ENCODE results near the gene MMP7. TPM values are rescaled to one million over a fixed set of nuclear protein-coding genes. Genes with fewer than 3 reads are reported as not detected.

MMP7 gene, protein sequence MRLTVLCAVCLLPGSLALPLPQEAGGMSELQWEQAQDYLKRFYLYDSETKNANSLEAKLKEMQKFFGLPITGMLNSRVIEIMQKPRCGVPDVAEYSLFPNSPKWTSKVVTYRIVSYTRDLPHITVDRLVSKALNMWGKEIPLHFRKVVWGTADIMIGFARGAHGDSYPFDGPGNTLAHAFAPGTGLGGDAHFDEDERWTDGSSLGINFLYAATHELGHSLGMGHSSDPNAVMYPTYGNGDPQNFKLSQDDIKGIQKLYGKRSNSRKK
- not detected for total RNA-seq
- long read RNA-seq, result 0 reads

DNA sequence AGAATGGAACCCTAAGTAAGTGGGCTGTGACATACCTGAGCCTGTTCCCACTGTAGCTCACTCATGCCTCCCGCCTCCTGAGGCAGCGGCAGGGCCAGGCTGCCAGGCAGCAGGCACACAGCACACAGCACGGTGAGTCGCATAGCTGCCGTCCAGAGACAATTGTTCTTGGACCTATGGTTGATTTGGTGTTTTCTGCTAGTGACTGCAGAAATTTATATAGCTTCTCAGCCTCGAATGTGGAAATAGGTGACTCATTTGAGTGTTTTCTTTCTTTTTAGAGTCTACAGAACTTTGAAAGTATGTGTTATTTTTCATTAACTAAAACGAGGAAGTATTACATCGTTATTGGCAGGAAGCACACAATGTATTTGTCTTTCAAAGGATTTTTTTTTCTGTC lies at the start of gene MMP7:
TSS of gene MMP7 (minus strand) at position 190 of the 400 bp plus-strand sequence. CDS start at position 143, 47 bp downstream.
- intact Hi-C loops (cut with DNase I, micrococcal nuclease), result no loop called here
- peak in 1 of 2 donors; percentile 6 for DNase-seq
- ATAC-seq, result peak; percentile 65

DNA sequence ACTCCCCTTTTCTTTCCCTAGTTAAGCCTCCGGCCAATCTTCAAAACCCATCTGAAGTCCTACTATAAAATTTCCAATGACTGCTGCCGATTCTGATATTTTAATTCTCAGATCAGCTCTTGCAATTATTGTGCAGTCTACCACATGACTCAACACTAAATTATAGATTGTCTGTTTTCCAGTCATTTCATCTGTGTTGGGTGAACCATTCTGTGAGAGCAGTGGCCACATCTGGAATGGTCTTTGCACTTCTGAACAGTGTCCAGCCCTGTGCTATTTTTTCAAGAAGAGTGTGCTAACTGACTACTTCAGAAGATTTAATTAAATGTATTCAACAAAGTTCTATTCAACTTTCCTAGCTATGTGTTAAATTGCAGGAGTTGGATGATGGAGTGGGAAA lies 47.2 kb upstream of the MMP7 start:
- intact Hi-C loops (cut with DNase I, micrococcal nuclease), result no loop called here
- ATAC-seq, result no peak
- no peak for DNase-seq

DNA sequence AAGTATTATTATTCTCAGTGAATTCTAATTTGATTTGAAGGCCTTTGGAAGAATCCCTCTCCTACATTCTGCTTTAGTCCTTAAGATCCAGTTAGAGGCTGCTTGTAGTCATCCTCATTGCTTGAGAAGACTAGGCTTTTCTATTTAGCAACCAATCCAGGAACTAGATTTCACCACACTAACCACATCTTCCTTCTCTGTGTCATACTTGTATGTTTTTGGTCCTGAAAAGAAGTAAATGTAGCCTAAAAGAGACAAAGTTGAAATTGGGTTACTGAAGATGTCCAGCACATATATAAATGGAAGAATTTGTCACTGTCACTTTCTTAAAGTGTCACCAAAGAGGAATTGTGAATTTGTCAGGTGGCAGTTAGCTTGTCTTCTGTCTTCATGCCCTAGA lies 46.6 kb upstream of the MMP7 start:
- DNase-seq (no peak), ATAC-seq (no peak)
- intact Hi-C loops (cut with DNase I, micrococcal nuclease), result no loop called here

DNA sequence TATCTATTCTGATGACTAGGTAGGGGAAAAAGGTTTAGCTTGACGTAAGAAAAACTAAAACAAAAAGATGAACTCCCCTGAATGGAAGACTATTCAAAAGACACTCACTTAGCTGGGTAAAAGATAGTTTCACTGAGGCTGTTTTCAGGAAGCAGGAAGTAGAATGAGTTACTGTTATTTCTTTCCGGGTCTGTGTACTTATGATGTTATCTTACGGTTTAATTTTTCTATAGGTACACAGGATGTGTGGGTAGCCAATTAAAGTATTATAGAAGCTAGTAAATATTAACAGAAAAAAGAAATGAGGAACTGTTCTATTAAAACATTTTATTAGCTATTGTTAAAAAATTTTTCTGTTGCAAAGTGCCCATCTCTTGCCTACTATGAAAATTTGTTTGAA lies 45.8 kb upstream of the MMP7 start:
- intact Hi-C loops (cut with DNase I, micrococcal nuclease), result no loop called here

DNA sequence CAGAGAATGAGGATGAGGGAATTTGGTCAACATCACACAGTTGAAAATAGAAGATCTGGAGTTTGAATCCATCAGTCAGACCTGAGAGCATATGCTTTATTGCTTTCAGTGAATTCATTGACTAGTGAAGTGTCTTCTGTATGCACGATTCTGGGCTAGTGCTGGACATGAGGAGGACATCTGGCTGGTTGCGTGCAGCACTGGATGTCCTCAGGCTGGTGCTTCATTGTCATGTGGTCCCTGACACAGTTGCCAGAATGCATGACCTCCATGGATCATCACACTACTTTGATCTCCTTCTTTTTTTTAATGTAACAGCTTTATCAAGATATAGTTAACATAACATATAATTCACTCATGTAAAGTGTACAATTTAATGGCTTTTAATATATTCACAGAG lies 44.5 kb upstream of the MMP7 start:
- DNase-seq (no peak), ATAC-seq (no peak)
- intact Hi-C loops (cut with DNase I, micrococcal nuclease), result no loop called here

More for the DNA sequence above, 45.8 kb upstream of the MMP7 start:
- ATAC-seq, result no peak
- DNase-seq, result no peak

DNA sequence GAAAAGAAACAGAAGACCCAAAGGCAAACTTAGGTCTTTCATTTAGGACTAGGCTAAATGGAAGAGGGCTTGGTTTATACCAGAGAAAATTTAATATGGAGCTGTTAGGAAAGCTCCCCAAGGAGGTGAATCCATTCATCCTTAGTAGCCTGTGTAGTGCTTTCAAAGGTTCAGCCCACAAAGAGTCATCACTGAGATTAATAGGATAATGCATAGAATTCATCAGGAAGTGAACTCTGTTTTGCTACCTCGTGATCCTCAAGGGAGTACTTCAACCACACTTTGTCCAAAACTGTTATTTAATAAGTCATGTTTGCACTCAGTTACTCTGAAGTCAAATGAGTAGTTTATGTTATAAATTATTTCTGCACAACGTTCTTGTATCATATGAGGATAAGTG lies 43.3 kb upstream of the MMP7 start:
- no peak for ATAC-seq
- DNase-seq, result no peak
- intact Hi-C loops (cut with DNase I, micrococcal nuclease), result no loop called here

DNA sequence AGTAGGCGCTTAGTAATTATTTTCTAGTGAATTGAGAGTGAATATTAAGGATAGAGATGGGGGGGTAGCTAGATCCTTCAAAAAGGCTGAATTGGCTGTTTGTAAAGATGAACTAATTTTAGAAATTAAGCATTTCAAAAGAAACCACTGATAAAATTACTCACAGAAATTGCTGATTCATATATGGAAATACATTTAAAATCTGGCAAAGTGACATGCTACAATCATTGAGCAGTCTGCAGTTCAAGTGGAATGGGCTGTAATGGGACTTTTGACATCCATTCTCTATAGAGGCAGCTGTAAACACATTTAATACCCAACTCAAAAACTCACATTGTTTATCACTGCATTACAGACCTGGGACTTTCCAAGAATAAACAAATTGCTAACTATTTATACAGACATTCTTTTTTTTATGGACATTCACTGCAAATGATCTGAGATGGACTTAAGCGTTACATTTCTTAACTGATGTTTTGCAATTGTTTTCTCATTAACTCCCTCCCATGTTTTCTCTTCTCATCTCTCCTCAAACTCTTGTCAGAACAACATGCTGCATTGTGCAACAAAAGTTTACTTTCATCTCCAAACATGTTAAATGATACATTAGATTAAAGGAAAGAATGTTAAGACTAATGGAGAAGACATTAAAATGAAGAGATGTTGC lies 42.1 kb upstream of the MMP7 start:
- ATAC-seq, result no peak
- intact Hi-C loops (cut with DNase I, micrococcal nuclease), result no loop called here
- no peak for DNase-seq

DNA sequence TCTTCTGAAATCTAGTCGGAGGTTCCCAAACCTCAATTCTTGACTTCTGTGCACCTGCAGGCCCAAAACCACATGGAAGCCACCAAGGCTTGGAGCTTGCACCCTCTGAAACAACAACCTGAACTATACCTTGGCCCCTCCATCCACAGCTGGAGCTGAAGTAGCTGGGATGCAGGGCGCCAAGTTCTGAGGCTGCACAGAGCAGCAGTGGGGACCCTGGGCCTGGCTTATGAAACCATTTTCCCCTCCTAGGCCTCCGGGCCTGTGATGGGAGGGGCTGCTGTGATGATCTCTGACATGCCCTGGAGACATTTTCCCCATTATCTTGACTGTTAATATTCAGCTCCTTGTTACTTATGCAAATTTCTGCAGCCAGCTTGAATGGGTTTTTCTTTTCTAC lies 38.3 kb upstream of the MMP7 start:
- no peak for ATAC-seq
- intact Hi-C loops (cut with DNase I, micrococcal nuclease), result no loop called here
- no peak for DNase-seq

DNA sequence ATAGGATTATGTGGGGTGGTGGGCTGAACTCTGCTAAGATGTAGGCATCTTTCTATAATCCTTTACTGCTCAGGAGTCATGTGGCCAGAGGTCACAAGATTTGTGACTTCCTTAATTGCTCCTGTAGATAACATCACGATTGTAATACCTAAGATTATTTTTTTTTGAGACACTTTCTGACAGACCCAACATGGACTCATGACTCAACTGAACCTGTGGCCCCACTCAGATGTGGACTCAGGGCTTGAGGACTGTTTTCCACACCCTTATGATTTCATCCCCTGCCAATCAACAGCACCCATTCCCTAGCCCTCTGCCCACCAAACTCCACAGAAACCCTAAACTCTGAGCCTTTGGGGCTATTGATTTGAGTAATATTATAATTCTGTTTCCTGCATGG lies 35.6 kb upstream of the MMP7 start:
- intact Hi-C loops (cut with DNase I, micrococcal nuclease), result no loop called here
- ATAC-seq (peak; percentile 49), DNase-seq (no peak)

DNA sequence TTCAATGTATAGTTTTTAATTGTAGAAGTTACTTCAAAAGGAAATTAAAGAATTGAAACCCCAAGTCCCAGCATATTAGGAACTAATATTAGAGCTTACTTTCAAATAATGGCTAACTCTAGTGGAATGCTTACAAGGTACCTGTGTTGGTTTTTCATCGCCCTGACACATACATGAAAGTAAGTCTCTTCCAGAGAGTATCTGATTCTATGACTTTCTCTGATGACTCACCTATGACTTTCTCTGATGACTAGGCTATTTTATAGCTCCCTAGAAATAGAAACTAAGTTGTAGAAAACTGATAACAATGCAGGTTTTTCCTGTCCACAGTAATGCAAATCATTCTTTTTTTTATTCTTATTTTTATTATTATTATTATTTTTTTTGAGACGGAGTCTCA lies 33.6 kb upstream of the MMP7 start:
- ATAC-seq, result peak; percentile 71
- intact Hi-C loops (cut with DNase I, micrococcal nuclease), result no loop called here
- DNase-seq, result no peak

DNA sequence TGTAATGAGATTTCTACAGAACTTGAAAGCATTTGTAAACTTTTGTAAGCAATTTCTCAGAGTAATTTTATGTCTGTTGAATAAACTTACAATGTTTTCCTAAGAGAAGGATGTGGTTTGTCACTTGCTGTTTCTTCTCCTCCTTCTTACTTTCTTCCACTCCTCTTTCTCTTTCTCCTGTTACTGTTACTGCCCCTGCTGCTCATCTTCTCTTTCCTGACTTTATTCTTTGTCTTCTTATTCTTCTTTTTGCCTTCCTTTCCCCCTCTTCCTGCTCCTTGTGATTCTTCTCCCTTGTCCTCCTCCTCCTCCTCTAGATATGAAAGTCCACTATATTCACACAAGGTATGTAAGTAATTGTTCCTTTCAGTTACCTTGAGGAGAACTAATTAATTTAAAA lies 31.1 kb upstream of the MMP7 start:
- DNase-seq (no peak), ATAC-seq (no peak)
- intact Hi-C loops (cut with DNase I, micrococcal nuclease), result no loop called here

DNA sequence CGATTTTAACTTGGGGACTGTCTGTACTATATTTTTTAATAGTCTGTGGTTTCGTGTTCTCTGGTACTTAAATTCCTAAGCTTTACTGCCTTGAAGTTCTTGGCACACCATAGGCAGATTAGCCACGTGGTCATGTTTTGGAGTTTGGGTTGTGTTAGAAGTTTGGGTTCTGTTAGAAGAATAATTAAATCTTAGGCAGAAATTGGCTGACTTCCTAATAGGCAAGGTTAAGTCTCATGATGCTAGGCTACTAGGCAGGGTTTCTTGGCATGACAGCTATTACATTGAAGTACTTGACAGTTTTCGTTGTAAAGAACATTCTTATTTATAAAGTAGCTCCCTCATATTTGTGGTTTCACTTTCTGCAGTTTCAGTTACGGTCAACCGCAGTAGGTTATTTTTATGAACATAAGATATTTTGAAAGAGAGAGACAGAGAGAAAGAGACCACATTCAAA lies 30.0 kb upstream of the MMP7 start:
- intact Hi-C loops (cut with DNase I, micrococcal nuclease), result no loop called here
- DNase-seq, result no peak
- ATAC-seq, result no peak

DNA sequence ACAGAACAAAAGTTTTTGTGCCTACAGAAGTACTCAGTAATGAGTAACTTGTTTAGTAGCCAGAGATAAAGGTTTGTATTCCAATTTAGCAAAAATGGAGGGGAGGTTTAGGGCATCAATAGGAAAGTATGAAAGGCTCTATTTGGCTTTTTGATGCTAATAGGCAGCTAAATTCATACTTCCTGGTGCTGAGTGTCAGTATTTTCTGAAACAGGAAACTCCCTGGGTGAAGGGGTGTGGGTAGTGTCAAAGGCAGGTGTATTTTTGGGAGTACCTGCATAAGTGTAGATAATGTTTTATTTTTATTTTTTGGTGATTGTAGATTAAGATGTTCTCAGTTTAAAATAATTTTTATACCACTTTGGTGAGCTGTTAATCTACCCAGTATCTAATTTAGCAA lies 29.3 kb upstream of the MMP7 start:
- ATAC-seq, result no peak
- intact Hi-C loops (cut with DNase I, micrococcal nuclease), result no loop called here
- DNase-seq, result no peak

DNA sequence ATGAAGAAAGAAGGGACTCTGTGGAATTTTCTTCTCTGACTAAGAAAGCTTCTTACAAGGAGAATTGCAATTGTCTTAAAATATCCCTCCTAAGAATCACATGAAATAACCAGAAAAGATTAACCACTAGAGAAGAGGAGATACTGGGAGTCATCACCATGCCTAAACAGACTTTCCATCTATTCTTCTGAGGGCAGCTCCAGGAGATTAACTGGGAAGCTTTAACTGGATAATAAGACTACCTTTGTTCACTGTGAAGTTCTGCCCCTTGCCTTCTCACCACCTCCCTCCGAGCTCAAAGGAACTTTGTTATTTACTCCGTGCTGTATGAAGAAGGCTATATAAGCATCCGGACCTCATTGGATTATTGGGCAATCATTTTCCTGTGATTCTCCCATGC lies 24.5 kb upstream of the MMP7 start:
- DNase-seq (no peak), ATAC-seq (no peak)
- intact Hi-C loops (cut with DNase I, micrococcal nuclease), result no loop called here

DNA sequence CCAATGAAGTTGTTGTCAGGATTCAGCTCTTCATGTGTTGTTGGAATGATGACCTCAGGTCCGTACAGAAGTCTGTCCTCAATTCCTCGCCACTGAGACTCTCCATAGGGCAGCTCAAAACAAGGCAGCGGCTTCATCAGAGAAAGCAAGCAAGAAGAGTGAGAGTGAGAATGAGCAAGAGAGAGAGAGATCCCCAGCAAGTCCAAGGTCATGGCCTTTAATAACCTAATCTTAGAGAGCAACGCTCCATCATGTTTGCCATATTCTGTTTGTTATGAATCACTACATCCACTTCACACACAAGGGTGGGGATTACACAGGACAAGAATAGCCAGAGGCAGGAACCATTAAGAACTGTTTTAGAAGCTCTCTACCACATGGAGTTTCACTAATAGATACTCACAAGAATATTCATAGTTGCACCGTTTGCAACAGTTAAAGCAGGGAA lies 23.3 kb upstream of the MMP7 start:
- ATAC-seq (no peak), DNase-seq (no peak)
- intact Hi-C loops (cut with DNase I, micrococcal nuclease), result no loop called here

DNA sequence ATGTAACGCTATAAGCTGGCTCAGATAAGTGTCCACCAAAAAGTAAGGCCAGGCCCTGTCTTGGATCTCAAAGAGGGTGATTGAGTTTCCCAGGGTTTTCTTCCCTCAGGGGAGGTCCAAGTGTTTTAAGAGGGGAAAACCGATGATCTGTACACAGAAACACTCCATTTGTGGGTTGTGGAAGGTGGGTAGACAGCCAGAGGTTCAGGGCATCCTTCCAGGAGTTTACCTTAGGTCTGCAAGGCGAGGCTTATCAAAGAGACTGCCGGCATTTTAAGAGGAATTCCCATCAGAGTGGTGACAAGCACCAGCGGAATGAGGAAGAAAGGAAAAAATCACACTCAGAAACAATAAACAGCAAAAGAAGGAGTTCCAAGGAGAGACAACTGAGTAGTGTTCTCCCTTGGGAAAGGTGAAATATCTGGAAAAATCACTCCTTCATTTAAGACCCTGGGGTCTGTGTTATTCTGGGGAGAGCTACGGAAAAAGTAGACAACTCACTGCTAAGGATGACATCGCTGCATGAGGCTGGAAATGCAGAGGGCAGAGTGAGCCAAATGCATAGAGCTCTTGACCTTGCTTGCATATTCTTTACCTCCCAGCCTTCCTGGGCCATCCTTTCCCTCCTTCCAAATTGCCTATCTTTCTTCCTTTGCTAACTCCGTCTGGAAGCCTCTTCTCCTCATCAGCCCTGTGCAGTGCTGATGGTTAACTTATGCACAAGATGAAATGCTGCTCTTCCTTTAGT lies 22.1 kb upstream of the MMP7 start:
- peak in 1 of 2 donors; percentile 41 for DNase-seq
- ATAC-seq, result peak; percentile 84
- intact Hi-C loops (cut with DNase I, micrococcal nuclease), result no loop called here

DNA sequence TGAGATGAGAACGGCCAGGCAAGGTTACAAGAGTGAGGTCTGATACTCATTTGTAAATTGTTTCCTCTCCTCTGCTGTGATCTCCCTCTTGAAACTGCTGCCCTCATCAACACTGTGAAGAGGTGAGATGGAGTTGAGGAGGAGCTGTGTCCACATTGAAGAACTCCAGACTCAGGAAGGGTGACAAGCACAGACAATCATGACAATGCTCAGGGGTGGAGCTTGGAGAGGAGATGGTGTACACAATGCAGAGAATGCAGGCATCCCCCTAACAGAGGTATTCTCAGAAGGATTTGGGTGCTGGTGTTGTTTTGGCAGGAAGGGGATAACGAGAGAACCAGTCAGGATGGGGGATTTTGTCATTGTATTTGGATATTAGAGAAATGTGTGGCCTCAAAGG lies 21.5 kb upstream of the MMP7 start:
- intact Hi-C loops (cut with DNase I, micrococcal nuclease), result no loop called here
- no peak for DNase-seq
- ATAC-seq, result no peak

DNA sequence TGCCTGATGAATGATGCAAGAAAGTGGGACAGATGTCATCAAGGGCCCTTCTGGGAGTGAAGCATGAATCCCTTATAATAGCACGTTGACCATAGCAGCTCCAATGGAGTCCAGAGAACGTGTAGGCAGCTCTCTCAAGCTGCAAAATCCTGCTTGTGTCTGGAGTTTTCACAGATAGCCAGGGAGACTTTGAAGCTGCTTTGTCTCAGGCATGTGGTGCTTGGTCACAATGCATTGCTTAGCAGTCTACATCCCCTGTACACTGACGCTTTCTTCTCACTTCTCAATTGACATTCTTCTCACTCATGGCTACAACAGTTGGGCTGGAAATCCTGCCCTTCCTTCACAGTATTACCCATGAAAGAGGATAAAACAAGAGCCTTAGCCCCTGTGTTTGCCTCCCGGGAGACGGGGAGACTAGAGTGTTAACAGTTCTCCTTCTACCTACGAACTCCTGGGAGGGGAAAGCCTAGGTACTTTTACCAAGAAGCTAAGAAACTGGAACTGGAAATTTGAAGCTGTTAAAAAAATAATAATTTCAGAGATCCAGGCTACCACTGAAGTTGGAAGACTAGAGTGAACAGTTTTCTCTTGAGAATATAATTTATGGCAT lies 20.7 kb upstream of the MMP7 start:
- intact Hi-C loops (cut with DNase I, micrococcal nuclease), result no loop called here
- no peak for DNase-seq
- no peak for ATAC-seq

DNA sequence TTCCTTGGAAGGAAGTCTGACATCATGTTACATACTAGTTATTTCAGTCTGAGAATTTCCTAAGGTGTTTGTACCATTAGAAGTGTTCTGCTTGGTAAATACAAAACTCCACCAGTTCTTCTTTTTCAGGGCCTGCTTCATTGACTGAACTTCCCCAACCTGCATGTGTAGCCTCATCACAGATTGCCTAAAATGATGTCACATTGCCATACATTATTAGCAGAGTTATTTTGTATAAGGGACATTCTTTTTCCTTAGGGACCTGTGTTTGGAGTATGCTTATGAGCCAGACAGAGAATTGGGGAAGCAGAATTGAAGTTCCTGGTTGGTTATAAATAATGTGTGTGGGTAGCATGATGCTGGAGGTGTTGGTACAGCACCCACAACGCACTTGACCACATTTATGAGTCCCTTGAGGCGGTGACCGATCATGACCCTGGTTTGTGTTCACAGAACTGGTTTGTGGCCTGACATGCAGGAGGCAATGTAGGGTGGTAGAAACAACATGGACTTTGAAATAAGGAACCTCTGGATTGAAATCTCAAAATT lies 16.4 kb upstream of the MMP7 start:
- intact Hi-C loops (cut with DNase I, micrococcal nuclease), result no loop called here
- DNase-seq (no peak), ATAC-seq (no peak)

All from left colon (tissue), 2 donors.